Measurements from ENCODE around the gene P4HTM. TPM values are rescaled to one million over a fixed set of nuclear protein-coding genes. Genes with fewer than 3 reads are reported as not detected.

The P4HTM gene, protein sequence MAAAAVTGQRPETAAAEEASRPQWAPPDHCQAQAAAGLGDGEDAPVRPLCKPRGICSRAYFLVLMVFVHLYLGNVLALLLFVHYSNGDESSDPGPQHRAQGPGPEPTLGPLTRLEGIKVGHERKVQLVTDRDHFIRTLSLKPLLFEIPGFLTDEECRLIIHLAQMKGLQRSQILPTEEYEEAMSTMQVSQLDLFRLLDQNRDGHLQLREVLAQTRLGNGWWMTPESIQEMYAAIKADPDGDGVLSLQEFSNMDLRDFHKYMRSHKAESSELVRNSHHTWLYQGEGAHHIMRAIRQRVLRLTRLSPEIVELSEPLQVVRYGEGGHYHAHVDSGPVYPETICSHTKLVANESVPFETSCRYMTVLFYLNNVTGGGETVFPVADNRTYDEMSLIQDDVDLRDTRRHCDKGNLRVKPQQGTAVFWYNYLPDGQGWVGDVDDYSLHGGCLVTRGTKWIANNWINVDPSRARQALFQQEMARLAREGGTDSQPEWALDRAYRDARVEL
- 17.0 TPM for polyA plus RNA-seq (2013, experiment 1 of 2)
- polyA plus RNA-seq (2013, experiment 2 of 2): 16.3 TPM

DNA sequence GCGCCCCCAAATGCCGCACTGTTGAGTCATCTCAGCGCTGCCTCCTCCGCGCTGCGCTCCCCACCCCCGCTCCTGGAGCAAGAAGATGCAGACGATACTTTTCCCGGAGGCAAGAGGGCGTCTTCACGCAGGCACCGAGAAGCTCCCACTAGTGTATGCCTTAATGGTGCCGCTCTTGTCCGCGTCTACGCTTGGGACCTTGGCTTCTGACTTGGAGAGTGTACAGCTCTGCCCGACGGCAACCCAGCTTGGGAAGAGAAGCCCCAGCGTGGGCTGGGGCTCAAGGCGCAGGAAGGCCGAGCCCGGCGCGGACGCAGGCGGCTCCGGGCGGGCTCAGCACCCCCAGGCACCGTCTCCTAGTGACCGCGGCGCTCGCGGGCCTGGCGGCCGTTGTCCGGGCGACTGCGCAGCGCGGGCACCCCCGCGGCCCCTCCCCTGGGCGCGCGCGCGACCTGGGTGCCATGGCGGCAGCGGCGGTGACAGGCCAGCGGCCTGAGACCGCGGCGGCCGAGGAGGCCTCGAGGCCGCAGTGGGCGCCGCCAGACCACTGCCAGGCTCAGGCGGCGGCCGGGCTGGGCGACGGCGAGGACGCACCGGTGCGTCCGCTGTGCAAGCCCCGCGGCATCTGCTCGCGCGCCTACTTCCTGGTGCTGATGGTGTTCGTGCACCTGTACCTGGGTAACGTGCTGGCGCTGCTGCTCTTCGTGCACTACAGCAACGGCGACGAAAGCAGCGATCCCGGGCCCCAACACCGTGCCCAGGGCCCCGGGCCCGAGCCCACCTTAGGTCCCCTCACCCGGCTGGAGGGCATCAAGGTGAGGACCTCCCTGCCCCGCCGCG, at the start of gene P4HTM:
P4HTM (plus strand) TSS at position 446 of the 840 bp plus-strand sequence; CDS start at position 462, 16 bp downstream.
- 0 to 1% methylated on average over 67 to 85 of the region's 91 CpGs for WGBS, 2 experiments (ENCODE audit: insufficient coverage in 2 of 2)
- no peaks in the 10 kb centered on the region for H3K9me3 ChIP-seq (ENCODE audit: control insufficient read depth, low read length)
- H3K27ac ChIP-seq (ENCODE audit: low read depth, low read length, severe bottlenecking): peak within 1 kb of the TSS; percentile 97
- H3K36me3 ChIP-seq (ENCODE audit: control insufficient read depth, insufficient read depth, low read length): peaks cover 12% of the 10 kb centered on the region
- peak within 1 kb of the TSS; percentile 61 for H3K4me3 ChIP-seq (ENCODE audit: extremely low read depth, insufficient read depth, low read length, poor library complexity, severe bottlenecking)
- no peaks in the 10 kb centered on the region for H3K4me1 ChIP-seq (ENCODE audit: control insufficient read depth, insufficient read depth, low read length, poor library complexity, severe bottlenecking)

DNA sequence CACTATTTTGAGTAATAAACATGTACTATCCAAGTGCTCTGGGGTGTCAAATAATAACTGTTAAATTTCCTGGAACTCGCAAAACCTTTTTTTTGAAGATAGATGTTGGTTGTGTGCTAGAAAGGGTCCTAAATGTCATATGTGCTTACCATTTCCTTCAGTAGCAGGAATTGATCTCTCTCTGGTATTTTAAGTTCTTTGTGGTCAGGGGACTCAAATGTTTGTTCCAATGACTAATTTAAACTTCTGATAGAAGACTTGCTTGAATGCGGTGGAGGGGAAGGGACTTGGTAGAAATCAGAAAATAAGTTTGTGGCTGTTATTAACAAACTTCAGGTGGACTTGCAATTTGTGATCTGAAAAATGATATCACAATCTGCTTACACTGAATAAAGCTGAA, 44.6 kb upstream of the P4HTM start:
- no peaks in the 10 kb centered on the region for H3K4me1 ChIP-seq (ENCODE audit: control insufficient read depth, insufficient read depth, low read length, poor library complexity, severe bottlenecking)
- peaks cover 33% of the 10 kb centered on the region for H3K36me3 ChIP-seq (ENCODE audit: control insufficient read depth, insufficient read depth, low read length)
- no peak overlapping the region for H3K4me3 ChIP-seq (ENCODE audit: extremely low read depth, insufficient read depth, low read length, poor library complexity, severe bottlenecking)
- 100% methylated on average over 1 to 2 of the region's 2 CpGs for WGBS, 2 experiments (ENCODE audit: insufficient coverage in 2 of 2)
- H3K27ac ChIP-seq (ENCODE audit: low read depth, low read length, severe bottlenecking): no peak overlapping the region
- no peaks in the 10 kb centered on the region for H3K9me3 ChIP-seq (ENCODE audit: control insufficient read depth, low read length)

DNA sequence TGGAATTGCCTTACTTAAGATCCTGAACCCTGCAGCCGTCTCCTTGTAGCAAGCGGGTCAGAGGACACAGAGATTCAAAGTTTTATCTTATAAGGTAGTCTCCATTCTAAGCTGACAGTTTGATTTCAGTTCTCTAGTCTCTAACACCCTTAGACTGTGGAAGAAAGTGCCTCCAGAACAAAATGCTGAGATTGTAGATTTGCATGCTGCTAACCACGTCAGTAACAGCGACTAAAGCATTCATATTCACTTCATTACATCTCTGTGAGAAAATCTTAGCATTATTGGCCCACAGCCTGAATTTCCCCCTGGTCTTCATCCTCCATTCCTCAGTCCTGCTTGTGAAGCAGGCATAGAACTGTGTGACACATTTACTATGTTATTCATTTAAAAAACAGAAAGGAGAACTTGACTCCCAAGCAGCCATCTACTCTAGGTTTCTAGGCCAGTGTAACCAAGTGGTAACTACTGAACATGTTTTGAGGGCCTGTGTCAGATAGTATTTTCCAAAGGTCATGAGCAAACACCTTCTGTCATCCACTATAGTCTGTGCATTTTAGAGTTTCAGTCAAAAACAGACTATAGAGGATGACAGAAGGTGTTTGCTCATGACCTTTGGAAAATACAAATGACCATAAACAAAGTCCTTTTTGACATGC, 44.0 kb upstream of the P4HTM start:
- Histone ChIP-seq H3K9me3 (ENCODE audit: control insufficient read depth, low read length) (no peaks in the 10 kb centered on the region), H3K4me3 (ENCODE audit: extremely low read depth, insufficient read depth, low read length, poor library complexity, severe bottlenecking) (no peak overlapping the region), H3K27ac (ENCODE audit: low read depth, low read length, severe bottlenecking) (no peak overlapping the region), H3K4me1 (ENCODE audit: control insufficient read depth, insufficient read depth, low read length, poor library complexity, severe bottlenecking) (no peaks in the 10 kb centered on the region), H3K36me3 (ENCODE audit: control insufficient read depth, insufficient read depth, low read length) (peaks cover 33% of the 10 kb centered on the region)
- WGBS, 2 experiments (ENCODE audit: insufficient coverage in 2 of 2): 95 to 100% methylated on average over 4 of the region's 4 CpGs

DNA sequence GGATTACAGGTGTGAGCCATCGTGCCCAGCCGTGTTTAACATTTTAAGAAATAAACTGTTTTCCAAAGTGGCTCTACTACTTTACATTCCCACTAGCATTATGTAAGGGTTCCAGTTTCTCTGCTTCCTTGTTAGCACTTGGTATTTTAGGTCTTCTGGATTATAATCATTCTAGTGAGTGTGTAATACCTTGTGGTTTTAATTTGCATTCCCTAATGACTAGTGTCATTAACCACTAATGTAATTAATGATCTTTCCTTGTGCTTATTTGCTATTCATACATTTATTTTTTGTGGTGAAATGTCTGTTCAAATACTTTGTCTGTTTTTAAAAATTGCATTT, 40.7 kb upstream of the P4HTM start:
- H3K27ac ChIP-seq (ENCODE audit: low read depth, low read length, severe bottlenecking): no peak overlapping the region
- no peaks in the 10 kb centered on the region for H3K9me3 ChIP-seq (ENCODE audit: control insufficient read depth, low read length)
- WGBS, 2 experiments (ENCODE audit: insufficient coverage in 2 of 2): 85 to 100% methylated on average over 2 of the region's 2 CpGs
- H3K4me1 ChIP-seq (ENCODE audit: control insufficient read depth, insufficient read depth, low read length, poor library complexity, severe bottlenecking): no peaks in the 10 kb centered on the region
- H3K4me3 ChIP-seq (ENCODE audit: extremely low read depth, insufficient read depth, low read length, poor library complexity, severe bottlenecking): no peak overlapping the region
- peaks cover 36% of the 10 kb centered on the region for H3K36me3 ChIP-seq (ENCODE audit: control insufficient read depth, insufficient read depth, low read length)

DNA sequence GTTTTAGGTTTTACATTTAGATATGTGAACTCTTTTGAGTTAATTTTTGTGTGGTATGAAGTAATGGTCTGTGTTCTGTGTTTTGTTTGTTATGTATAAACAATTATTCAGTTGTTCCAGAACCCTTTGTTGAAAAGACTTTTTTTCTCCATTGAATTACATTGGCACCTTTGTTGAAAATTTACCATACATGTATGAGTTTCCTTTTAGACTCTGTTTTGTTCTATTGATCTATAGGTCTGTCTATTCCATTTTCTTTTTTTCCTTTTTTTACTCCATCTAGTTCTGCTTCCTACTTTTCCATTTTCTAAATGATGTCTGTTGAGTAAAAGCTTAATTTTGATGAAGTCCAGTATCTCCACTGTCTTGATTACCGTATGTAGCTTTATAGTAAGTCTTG, 40.0 kb upstream of the P4HTM start:
- Histone ChIP-seq H3K36me3 (ENCODE audit: control insufficient read depth, insufficient read depth, low read length) (peaks cover 43% of the 10 kb centered on the region), H3K4me3 (ENCODE audit: extremely low read depth, insufficient read depth, low read length, poor library complexity, severe bottlenecking) (no peak overlapping the region), H3K27ac (ENCODE audit: low read depth, low read length, severe bottlenecking) (no peak overlapping the region), H3K9me3 (ENCODE audit: control insufficient read depth, low read length) (no peaks in the 10 kb centered on the region), H3K4me1 (ENCODE audit: control insufficient read depth, insufficient read depth, low read length, poor library complexity, severe bottlenecking) (no peaks in the 10 kb centered on the region)
- WGBS, 2 experiments (ENCODE audit: insufficient coverage in 2 of 2): 80% methylated on average over 1 of the region's 1 CpG; no CpG with 5 or more reads in 1 of the 2 experiments

DNA sequence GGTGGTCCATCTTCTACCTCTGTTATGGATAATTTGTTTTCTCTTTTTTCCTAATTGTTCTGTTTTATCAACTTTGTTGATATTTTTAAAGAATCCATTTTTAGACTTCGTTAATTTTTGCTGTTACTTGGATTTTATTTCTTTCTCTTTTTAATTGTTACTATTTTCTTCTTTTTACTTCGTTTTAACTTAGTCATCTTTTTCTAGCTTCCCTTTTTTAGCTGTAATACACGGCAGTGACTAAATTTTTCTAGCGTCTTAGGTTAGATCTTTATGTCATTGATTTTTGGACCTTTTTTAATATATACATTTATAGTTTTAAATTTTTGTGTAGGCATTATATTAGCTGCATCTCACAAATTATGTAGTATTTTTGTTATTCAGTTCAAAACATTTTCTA, 38.3 kb upstream of the P4HTM start:
- no CpG with 5 or more reads among the region's 4 CpGs for WGBS, 2 experiments (ENCODE audit: insufficient coverage in 2 of 2)
- no peaks in the 10 kb centered on the region for H3K9me3 ChIP-seq (ENCODE audit: control insufficient read depth, low read length)
- H3K36me3 ChIP-seq (ENCODE audit: control insufficient read depth, insufficient read depth, low read length): peaks cover 32% of the 10 kb centered on the region
- H3K27ac ChIP-seq (ENCODE audit: low read depth, low read length, severe bottlenecking): no peak overlapping the region
- no peak overlapping the region for H3K4me3 ChIP-seq (ENCODE audit: extremely low read depth, insufficient read depth, low read length, poor library complexity, severe bottlenecking)
- no peaks in the 10 kb centered on the region for H3K4me1 ChIP-seq (ENCODE audit: control insufficient read depth, insufficient read depth, low read length, poor library complexity, severe bottlenecking)

DNA sequence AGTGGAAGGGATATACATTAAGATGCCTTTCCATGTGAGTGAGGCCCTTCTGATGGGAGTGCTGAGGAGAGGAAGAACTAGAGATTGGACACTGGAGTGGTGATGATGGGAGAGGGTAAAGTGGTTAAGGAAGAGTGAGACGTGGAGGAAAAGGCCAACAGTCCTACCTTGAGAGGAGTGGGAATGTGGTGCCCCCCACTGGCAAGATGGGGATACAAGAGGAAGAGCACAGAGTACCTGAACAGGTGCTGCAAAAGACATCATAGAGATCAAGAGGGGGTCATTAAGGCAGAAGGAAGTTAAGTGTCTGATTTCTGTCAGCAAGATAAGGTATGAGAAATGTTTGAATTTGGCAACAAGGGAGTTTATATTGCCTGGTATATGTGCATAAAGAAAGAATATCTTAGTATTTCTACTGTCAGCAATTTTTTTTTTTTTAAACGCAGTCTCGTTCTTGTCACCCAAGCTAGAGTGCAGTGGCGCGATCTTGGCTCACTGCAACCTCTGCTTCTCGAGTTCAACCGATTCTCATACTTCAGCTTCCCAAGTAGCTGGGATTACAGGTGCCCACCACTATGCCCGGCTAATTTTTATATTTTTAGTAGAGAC, 37.4 kb upstream of the P4HTM start:
- Histone ChIP-seq H3K4me1 (ENCODE audit: control insufficient read depth, insufficient read depth, low read length, poor library complexity, severe bottlenecking) (no peaks in the 10 kb centered on the region), H3K9me3 (ENCODE audit: control insufficient read depth, low read length) (no peaks in the 10 kb centered on the region), H3K27ac (ENCODE audit: low read depth, low read length, severe bottlenecking) (no peak overlapping the region), H3K4me3 (ENCODE audit: extremely low read depth, insufficient read depth, low read length, poor library complexity, severe bottlenecking) (no peak overlapping the region), H3K36me3 (ENCODE audit: control insufficient read depth, insufficient read depth, low read length) (peaks cover 31% of the 10 kb centered on the region)
- WGBS, 2 experiments (ENCODE audit: insufficient coverage in 2 of 2): 87 to 89% methylated on average over 7 to 8 of the region's 8 CpGs

DNA sequence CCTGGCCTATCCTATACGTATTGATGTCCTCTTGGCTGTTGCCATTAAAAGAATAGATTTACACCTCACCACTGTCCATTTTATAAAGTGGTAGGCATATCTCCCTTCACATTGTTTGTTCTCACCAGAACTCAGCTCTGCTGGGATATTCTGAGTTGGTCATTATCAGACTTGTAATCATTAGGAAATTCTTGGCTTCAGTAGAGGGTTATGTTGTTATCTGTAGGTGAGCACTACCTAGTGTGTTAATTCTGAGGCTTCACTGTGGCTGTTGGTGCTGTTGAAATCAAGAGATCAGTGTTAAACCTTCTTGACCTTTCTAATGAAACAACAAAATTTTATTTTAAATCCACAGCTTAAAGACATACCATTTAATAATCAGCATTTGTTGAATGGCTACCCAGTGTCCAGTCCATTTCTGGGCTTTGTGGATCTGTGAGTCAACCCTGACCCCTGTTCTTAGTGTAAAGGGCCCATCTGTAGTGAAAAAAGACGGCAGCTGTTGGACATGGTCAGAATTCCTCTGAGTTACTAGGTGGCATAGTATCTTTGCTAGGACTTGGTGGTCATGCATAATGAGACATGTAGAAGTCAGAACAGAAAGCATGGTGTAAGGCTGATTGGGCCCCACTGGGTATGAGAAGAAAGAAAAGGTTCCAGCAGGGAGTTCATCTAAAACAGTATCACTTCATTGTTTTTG, 32.9 kb upstream of the P4HTM start:
- H3K36me3 ChIP-seq (ENCODE audit: control insufficient read depth, insufficient read depth, low read length): peaks cover 67% of the 10 kb centered on the region
- no peaks in the 10 kb centered on the region for H3K4me1 ChIP-seq (ENCODE audit: control insufficient read depth, insufficient read depth, low read length, poor library complexity, severe bottlenecking)
- 100% methylated on average over 1 to 2 of the region's 2 CpGs for WGBS, 2 experiments (ENCODE audit: insufficient coverage in 2 of 2)
- H3K9me3 ChIP-seq (ENCODE audit: control insufficient read depth, low read length): no peaks in the 10 kb centered on the region
- no peak overlapping the region for H3K4me3 ChIP-seq (ENCODE audit: extremely low read depth, insufficient read depth, low read length, poor library complexity, severe bottlenecking)
- H3K27ac ChIP-seq (ENCODE audit: low read depth, low read length, severe bottlenecking): no peak overlapping the region

DNA sequence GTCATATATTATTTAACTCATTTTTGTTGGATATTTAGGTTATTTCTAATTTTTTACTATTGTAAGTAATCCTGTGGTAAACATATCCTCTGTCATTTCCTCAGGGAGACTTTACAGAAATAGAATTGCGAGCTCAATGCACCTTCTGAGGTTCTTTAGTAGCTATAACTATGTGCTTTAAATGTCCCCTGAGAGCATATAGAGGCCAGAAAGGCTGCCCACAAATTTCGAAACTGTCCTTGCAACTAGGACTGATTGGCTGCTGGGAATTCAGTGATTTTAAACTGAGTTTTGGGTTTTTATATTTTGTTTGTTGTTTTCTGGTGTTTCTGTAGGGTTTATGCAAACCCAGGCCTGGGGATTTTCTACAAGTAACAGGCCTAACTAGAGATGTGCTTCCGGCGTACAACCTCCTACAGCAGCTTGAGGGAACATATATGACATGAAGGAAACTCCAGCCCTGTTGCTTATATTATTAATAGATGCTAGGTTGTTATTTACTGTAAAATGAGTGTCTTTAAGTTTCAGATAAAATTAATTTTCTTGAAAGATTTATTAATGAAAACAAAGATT, 29.1 kb upstream of the P4HTM start:
- no peak overlapping the region for H3K27ac ChIP-seq (ENCODE audit: low read depth, low read length, severe bottlenecking)
- H3K36me3 ChIP-seq (ENCODE audit: control insufficient read depth, insufficient read depth, low read length): peaks cover 76% of the 10 kb centered on the region
- 97 to 100% methylated on average over 2 to 3 of the region's 4 CpGs for WGBS, 2 experiments (ENCODE audit: insufficient coverage in 2 of 2)
- H3K4me1 ChIP-seq (ENCODE audit: control insufficient read depth, insufficient read depth, low read length, poor library complexity, severe bottlenecking): no peaks in the 10 kb centered on the region
- H3K4me3 ChIP-seq (ENCODE audit: extremely low read depth, insufficient read depth, low read length, poor library complexity, severe bottlenecking): no peak overlapping the region
- H3K9me3 ChIP-seq (ENCODE audit: control insufficient read depth, low read length): no peaks in the 10 kb centered on the region

Measured in mesodermal cell (in vitro differentiated cells).